CD4-positive, alpha-beta T cell treated with Interleukin-12 subunit alpha and Interleukin-12 subunit beta, for 1 hour (primary cell): Measurements from ENCODE around the gene AGBL4.

Source experiments
- DNase-seq: peaks from one replicate; pipeline ENCODE4 v3.0.0-alpha.2; 2020

Gene AGBL4

GRCh38 chr1:49163031-49163430, 860.7 kb downstream of the AGBL4 start:
- no peak for DNase-seq

DNA sequence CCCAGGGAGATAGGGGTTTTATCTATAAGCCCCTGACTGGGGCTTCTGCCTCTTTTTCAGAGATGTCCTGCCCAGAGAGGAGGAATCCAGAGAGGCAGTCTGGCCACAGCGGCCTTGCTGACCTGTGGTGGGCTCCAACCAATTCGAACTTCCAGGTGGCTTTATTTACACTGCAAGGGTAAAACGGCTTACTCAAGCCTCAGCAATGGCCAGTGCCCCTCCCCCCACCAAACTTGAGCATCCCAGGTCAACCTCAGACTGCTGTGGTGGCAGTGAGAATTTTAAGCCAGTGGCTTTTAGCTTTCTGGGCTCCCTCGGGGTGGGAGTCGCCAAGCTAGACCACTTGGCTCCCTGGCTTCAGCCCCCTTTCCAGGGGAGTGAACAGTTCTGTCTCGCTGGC, 863.1 kb downstream of the AGBL4 start:
- no peak for DNase-seq

DNA sequence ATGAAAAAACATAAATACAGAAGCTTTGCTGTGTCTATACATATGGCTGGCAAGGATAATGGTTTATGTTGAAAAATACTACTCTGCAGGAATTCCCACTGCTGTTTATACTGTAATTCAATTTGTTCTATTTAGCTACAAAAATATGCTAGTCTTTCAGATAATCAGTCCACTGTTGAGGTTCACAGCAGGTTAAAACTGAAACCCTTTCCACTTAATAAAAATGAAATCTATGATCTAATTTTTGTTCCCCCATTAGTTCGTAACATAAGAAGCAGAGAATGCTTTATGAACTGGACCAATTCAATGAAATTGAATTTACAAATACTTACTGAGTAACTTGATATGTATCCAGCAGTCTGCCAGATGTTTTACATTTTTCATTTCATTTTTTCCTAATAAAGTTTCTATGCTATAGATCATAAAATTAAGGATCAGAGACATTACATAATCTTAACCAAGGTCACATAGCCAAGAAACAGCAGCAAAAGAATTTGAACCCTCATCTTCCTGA, 887.0 kb downstream of the AGBL4 start:
- no peak for DNase-seq

DNA sequence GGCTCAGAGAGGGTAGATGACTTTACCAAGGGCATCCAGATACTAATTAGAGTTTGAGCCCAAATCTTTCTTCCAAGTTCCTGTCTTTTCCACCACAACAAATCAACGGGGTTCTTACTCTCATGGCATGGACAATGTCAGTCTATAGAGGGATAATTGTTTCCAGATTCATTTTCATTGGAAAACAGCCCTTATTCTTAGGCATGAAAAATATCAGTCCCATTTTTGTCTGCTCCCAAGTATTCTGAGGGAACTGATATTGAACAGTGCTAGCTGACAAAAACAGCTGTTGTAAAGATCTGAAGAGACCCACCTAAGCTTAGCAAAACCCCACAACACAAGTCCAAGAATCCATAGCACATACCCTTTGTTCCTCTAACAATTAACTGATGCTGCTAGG, 898.0 kb downstream of the AGBL4 start:
- DNase-seq = no peak

DNA sequence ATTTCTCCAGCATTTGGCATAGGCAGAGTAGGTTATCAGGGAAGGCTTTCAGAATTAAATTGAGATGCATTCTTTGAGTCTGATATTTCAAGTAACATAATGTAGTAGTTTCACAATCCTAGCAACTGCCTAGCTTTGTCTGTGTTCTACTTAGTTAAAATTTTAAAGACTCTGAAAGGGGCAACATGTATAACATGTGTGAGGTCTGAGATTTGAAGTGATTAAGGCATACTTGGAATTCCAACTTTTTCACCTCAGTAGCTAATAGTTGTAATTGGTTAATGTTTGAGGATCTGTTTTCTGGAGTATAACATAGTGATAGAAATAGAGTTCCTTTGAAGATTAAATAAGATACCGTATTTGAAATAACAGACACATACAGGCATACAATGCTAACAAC, 911.8 kb downstream of the AGBL4 start:
- DNase-seq = no peak

- no peak for DNase-seq
Observed at GRCh38 chr1:49106445-49106844, 917.3 kb downstream of the AGBL4 start.

- DNase-seq = no peak
Observed at GRCh38 chr1:49104575-49104974, 919.2 kb downstream of the AGBL4 start.

- peak; percentile 1 for DNase-seq
Observed at GRCh38 chr1:49102752-49103151, 921.0 kb downstream of the AGBL4 start.

DNA sequence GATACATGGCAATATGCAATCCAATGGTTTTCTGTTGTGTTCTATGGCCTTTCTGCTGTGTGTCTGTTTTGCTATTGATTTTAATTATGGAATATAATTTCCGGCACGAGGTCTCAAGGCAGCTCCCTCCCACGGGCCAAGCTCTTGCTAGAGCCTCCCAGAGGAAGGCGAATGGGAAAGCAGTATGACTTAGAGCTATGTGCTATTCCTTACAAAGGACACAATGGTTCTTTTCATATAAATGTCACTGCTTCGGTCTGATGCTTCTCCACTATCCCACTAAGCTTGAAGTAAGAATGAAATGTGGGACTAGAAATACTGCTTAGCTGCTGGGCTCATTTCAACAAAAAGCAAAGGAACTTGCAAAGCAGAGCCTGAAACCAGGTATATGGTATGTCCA, 924.9 kb downstream of the AGBL4 start:
- no peak for DNase-seq

GRCh38 chr1:49086327-49086726, 937.4 kb downstream of the AGBL4 start:
- DNase-seq = no peak

- DNase-seq = no peak
Observed at GRCh38 chr1:49085079-49085478, 938.7 kb downstream of the AGBL4 start.

DNA sequence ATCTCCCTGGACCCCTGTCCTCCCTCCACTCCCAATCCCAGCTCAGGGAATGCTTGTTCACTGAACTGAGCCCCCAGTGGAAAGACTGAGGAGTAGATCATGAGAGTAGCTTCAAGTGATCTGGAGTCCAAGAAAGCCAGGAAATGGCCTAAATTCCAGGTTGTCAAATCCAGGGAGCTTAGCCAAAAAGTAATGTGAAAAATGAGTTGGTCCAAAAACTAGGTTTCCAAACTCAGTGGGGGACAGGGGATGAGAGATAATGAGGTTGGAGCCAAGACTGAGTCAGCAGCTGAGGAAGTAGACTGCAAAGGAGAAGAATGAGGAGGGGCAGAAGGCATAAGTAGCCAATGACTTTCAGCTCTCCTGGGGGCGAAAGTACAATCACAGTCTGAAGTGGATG, 963.0 kb downstream of the AGBL4 start:
- DNase-seq = no peak

DNA sequence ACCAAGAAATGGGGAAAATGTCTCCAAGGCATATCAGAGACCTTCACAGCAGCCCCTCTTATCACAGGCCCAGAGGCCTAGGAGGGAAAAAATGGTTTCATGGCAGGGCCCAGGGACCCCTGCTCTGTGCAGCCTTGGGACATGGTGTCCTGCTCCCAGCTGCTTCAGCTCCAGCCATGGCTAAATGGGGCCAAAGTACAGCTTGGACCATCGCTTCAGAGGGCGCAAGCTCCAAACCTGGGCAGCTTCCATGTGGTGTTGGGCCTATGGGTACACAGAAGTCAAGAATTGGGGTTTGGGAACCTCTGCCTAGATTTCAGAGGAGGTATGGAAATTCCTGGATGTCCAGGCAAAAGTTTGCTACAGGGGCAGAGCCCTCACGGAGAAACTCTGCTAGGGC, 964.7 kb downstream of the AGBL4 start:
- DNase-seq = no peak

- no peak for DNase-seq
Observed at GRCh38 chr1:49052102-49052501, 971.7 kb downstream of the AGBL4 start.

DNA sequence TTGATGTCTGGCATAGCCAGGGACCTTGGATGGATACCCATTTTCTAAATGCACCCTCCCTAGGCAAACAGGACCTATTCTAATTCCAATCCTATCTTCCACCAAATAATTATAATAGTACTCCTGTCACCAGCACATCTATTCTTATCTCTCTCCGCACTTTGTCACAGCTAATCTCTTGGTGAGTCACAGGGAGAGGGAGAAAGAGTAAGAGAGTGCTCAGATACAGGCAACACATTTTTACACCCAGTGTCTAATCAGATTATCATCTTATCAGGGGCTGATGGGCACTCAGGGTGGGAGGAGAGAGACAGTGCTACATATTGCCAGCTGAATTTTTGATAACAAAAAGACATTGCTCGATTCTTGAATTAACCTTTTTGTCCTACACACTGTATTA, 972.1 kb downstream of the AGBL4 start:
- DNase-seq = no peak

DNA sequence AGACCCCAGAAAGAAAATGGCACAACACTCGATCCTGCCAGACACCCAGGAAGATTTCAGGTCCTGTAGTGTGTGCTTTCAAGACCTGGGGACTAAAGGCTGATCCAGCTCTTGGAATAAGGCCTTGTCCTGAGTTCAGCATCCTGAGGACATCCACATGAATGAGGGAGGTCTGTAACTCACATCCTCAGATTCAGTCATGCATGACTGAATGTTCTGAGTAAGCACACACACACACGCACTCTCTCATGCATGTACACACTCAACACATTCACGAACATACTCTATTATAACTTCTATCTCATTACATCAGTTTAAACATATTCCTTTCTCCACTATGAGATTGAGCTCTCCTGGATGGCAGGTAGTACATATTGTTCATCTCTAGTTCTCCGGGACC, 973.7 kb downstream of the AGBL4 start:
- no peak for DNase-seq

GRCh38 chr1:49048188-49048587, 975.6 kb downstream of the AGBL4 start:
- no peak for DNase-seq

- no peak for DNase-seq
Observed at GRCh38 chr1:49046305-49046704, 977.4 kb downstream of the AGBL4 start.

GRCh38 chr1:49045371-49045770, 978.4 kb downstream of the AGBL4 start:
- no peak for DNase-seq

DNA sequence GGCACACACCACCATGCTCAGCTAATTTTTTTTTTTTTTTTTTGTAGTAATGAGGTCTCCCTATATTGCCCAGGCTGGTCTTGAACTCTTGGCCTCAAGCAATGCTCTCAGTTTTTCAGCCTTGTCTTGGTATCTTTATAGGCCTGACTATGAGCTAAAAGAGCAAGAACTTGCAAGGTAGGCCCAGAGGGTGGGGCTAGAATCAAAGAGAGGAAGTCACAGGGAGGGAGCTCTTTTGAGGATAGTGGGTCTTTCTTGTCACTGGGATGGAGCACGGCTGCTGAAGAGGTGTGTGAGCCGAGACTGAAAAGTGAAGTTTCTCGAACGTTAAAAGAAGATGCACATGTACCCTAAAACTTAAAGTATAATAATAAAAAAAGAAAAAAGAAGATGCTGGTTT, 987.1 kb downstream of the AGBL4 start:
- DNase-seq = peak; percentile 2

- no peak for DNase-seq
Observed at GRCh38 chr1:49028396-49028795, 995.4 kb downstream of the AGBL4 start.

DNA sequence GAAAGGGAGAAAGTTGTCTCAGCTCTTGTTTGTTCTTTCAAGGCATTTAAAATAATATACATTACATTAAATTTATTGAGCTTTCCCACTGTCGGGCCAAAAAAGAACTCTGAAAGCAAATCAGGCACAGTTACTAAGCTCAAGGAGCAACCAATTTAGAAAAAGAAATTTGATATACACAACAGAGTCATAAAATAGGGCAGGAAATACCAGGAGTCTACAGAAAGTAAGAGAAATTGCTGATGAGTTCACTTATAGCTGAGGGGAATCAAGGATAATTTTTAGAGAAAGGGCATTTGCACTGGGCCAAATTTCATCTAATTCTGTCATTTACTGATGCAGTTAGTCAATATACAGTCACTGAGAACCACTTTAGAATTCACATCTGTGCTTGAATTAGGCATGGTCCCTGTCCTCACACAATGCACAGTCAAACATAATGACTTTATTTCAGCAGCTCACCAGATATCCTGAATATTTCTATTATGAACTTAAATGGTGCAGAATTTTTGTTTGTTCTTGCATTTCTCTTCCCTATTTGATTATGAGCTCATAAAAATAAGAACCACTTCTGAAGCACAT, 997.4 kb downstream of the AGBL4 start:
- no peak for DNase-seq

DNA sequence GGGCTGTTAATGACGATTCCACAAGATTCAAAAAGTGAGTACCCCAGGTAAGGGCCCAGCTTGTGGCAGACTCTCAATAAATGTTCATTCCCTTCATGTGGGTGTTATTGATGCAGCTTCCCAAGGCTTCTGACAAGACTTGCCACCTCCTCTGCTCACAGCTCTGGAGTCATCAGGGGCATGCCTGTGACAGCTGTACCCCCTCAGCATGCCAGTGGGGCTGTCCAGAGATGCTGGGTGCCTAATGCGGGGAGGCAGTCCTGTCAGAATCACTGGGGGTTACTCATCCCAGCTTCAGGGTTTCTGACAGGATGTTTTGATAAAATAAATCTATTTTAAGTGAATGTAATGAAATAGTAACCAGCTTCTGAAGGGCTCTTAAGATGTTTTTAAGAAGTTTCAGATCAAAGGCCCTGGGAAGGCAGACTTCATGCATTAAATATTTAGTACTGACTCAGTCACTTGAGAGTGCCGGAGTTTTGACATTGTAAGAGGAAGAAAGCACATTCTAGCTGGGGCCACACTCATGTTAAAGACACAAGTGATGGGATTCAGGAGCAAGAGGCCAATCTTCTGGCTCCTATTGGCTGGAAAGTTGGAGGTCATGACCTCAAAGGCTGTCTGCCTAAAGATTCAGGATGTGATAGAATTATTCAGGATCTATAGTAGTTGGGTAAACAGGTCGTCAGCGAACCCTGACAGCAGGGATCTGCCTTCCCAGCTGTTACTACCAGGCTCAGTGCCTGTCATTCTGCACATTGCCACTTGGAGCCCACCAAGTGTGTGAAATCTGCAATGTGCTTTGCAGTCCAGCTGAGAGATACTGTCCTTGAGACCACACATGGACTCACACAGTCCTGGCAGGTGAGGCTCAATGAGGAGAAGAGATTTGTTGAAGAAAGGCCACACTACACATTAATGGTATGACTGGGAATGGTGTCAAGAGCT, 1007.5 kb downstream of the AGBL4 start:
- DNase-seq = no peak

DNA sequence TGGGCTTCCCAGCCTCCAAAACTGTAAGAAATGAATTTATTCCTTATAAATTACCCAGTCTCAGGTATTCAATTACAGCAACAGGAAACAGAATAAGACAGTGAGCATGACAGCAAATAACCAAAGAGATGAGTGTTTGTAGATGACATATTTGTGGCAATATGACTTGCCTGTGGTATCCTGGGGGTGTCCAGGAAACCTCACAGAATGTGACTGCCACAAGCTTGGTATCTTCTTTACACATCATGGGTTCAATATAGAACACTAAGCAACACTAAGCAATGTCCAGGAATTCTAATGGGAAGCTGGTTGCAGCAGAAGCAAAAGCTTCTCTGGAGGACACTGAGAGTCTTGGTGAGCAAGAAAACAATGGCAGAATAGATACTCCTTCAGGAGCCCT, 1010.7 kb downstream of the AGBL4 start:
- DNase-seq = no peak
